Stimulated activated naive CD8-positive, alpha-beta T cell treated with anti-CD3 and anti-CD28 coated beads, Interleukin-15, Interleukin-2, amounts not matched to agents 100 ng/mL and 50 ng/mL, for 24 hours (primary cell): ENCODE results near the gene CWC15.
"Not testable (repeated sequence)": the region's sequence is repeated elsewhere in the genome, so short reads cannot be mapped to it uniquely, and the experiment has no call there.

Source experiments
- H3K27ac Mint-ChIP-seq: one replicate; pipeline ENCODE4 v1.8.0; 2021; ENCODE audit warnings: mild to moderate bottlenecking, mixed read lengths
- H3K27me3 Mint-ChIP-seq: one replicate; pipeline ENCODE4 v1.8.0; 2021; ENCODE audit warnings: mixed read lengths
- H3K36me3 Mint-ChIP-seq: one replicate; pipeline ENCODE4 v1.8.0; 2021; ENCODE audit warnings: low read depth, mixed read lengths
- H3K4me1 Mint-ChIP-seq: one replicate; pipeline ENCODE4 v1.8.0; 2021; ENCODE audit warnings: low read depth, mixed read lengths
- H3K4me3 Mint-ChIP-seq: one replicate; pipeline ENCODE4 v1.8.0; 2021; ENCODE audit warnings: mild to moderate bottlenecking, mixed read lengths
- H3K9me3 Mint-ChIP-seq: one replicate; pipeline ENCODE4 v1.8.0; 2021; ENCODE audit warnings: mixed read lengths

Gene CWC15

GRCh38 chr11:94973099-94973968 lies at the start of gene CWC15, which contains the start of gene KDM4D:
Gene CWC15 (minus strand): TSS chr11:94973556. CDS start chr11:94972185, 1,371 bp downstream.
Gene KDM4D (plus strand): TSS chr11:94973709. CDS start chr11:94997373, 23,664 bp downstream.
- H3K4me3 Mint-ChIP-seq: peak within 1 kb of the TSS; percentile 100
- H3K4me1 Mint-ChIP-seq: peaks cover 39% of the 10 kb centered on the region
- peaks cover 37% of the 10 kb centered on the region for H3K36me3 Mint-ChIP-seq
- peak within 1 kb of the TSS; percentile 96 for H3K27ac Mint-ChIP-seq
- H3K27me3 Mint-ChIP-seq: no peaks in the 10 kb centered on the region
- no peaks in the 10 kb centered on the region for H3K9me3 Mint-ChIP-seq

- not testable (repeated sequence) for H3K4me3 Mint-ChIP-seq, H3K27ac Mint-ChIP-seq, H3K9me3 Mint-ChIP-seq, H3K36me3 Mint-ChIP-seq, H3K4me1 Mint-ChIP-seq, H3K27me3 Mint-ChIP-seq
These were observed 48.1 kb upstream of the CWC15 start for GRCh38 chr11:95021468-95021867.

DNA sequence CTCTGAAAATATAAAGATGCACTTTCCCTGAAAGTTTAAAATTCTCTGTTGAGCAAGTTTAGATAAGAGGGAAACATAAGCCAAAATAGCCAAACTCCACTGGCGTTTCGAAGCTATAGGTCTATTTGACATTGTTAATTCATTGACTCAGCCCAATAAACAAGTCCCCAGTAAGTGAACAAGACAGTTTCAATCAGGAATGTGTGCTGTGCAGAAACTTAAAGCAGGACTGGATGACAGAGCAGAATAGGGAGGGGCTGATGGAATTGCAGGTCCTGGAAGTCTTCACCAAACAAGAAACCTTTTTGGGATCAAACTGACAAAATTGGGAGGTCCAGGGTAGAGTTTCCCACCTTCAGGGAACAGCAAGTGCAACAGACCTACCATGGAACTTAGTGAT lies 42.8 kb upstream of the CWC15 start:
- Mint-ChIP-seq H3K9me3 (no peaks in the 10 kb centered on the region), H3K4me3 (no peak overlapping the region), H3K27ac (no peak overlapping the region), H3K27me3 (peaks cover 6% of the 10 kb centered on the region), H3K36me3 (no peaks in the 10 kb centered on the region), H3K4me1 (no peaks in the 10 kb centered on the region)

GRCh38 chr11:95014184-95014821 lies 40.9 kb upstream of the CWC15 start:
- Mint-ChIP-seq H3K27ac (no peak overlapping the region), H3K9me3 (no peaks in the 10 kb centered on the region), H3K36me3 (no peaks in the 10 kb centered on the region), H3K4me1 (no peaks in the 10 kb centered on the region), H3K4me3 (no peak overlapping the region), H3K27me3 (peaks cover 14% of the 10 kb centered on the region)

- Mint-ChIP-seq H3K27ac (no peak overlapping the region), H3K4me3 (no peak overlapping the region), H3K27me3 (peaks cover 24% of the 10 kb centered on the region), H3K4me1 (no peaks in the 10 kb centered on the region), H3K9me3 (no peaks in the 10 kb centered on the region), H3K36me3 (no peaks in the 10 kb centered on the region)
These were observed 38.0 kb upstream of the CWC15 start for GRCh38 chr11:95011376-95011775.

GRCh38 chr11:95005642-95006041 lies 32.3 kb upstream of the CWC15 start:
- Mint-ChIP-seq H3K27ac (no peak overlapping the region), H3K27me3 (peaks cover 28% of the 10 kb centered on the region), H3K36me3 (no peaks in the 10 kb centered on the region), H3K9me3 (no peaks in the 10 kb centered on the region), H3K4me1 (no peaks in the 10 kb centered on the region), H3K4me3 (no peak overlapping the region)

GRCh38 chr11:95003716-95004115 lies 30.4 kb upstream of the CWC15 start:
- H3K27ac Mint-ChIP-seq: no peak overlapping the region
- H3K27me3 Mint-ChIP-seq: peaks cover 20% of the 10 kb centered on the region
- H3K9me3 Mint-ChIP-seq: no peaks in the 10 kb centered on the region
- H3K4me1 Mint-ChIP-seq: no peaks in the 10 kb centered on the region
- H3K4me3 Mint-ChIP-seq: no peak overlapping the region
- no peaks in the 10 kb centered on the region for H3K36me3 Mint-ChIP-seq

- no peak overlapping the region for H3K27ac Mint-ChIP-seq
- H3K4me1 Mint-ChIP-seq: no peaks in the 10 kb centered on the region
- no peaks in the 10 kb centered on the region for H3K36me3 Mint-ChIP-seq
- no peak overlapping the region for H3K4me3 Mint-ChIP-seq
- H3K27me3 Mint-ChIP-seq: no peaks in the 10 kb centered on the region
- no peaks in the 10 kb centered on the region for H3K9me3 Mint-ChIP-seq
These were observed 24.9 kb upstream of the CWC15 start for GRCh38 chr11:94998285-94998684.

DNA sequence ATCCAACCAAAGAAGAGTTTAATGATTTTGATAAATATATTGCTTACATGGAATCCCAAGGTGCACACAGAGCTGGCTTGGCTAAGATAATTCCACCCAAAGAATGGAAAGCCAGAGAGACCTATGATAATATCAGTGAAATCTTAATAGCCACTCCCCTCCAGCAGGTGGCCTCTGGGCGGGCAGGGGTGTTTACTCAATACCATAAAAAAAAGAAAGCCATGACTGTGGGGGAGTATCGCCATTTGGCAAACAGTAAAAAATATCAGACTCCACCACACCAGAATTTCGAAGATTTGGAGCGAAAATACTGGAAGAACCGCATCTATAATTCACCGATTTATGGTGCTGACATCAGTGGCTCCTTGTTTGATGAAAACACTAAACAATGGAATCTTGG lies 24.1 kb upstream of the CWC15 start:
- H3K36me3 Mint-ChIP-seq: no peaks in the 10 kb centered on the region
- H3K9me3 Mint-ChIP-seq: no peaks in the 10 kb centered on the region
- H3K27me3 Mint-ChIP-seq: no peaks in the 10 kb centered on the region
- H3K4me3 Mint-ChIP-seq: no peak overlapping the region
- H3K4me1 Mint-ChIP-seq: no peaks in the 10 kb centered on the region
- H3K27ac Mint-ChIP-seq: no peak overlapping the region

DNA sequence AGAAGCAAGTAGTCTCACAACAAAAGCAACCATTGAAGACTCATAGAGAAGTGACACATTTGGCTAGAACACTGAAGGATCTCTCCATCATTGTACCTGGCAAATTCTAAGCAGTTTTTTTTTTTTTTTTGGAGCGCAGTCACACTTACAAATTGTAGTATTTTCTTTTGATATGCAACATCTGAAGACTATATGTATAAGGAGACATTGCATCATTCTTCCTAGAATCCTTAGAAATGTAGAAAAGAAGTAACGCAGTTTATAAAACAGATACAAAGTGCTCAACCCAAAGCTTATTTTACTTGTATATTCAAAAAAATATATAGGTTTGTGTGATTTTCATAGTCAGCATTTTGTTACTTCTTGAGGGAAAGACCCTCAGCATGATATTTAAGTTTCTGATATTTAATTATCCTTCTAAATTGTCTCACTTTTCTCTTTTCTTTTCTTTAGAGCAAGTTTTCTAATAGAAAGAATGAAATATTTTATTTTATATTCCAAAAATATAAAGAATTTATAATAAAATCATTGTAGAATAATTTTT lies 20.1 kb upstream of the CWC15 start:
- Mint-ChIP-seq H3K4me1 (no peaks in the 10 kb centered on the region), H3K36me3 (no peaks in the 10 kb centered on the region), H3K27me3 (peaks cover 7% of the 10 kb centered on the region), H3K9me3 (no peaks in the 10 kb centered on the region), H3K27ac (no peak overlapping the region), H3K4me3 (no peak overlapping the region)

DNA sequence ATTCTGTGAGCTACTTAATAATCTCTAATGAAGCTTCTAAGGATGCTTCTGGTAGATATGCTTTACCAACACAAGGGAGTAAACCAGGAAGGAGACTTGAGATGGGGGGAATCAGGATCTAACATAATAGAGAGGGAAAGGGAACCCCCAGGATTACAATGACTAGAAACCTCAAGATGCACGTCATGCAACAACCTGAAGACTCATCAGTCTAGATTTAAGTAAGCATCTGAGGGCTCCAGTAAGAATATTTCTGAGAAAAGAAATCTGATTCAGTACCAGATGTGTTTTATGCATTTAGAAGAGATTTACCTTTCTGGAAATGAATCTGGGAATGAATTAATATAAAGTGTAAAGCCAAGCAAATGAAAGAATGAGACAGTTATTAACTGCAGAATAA lies 15.4 kb upstream of the CWC15 start:
- Mint-ChIP-seq H3K4me3 (no peak overlapping the region), H3K9me3 (no peaks in the 10 kb centered on the region), H3K27me3 (peaks cover 20% of the 10 kb centered on the region), H3K4me1 (no peaks in the 10 kb centered on the region), H3K36me3 (no peaks in the 10 kb centered on the region), H3K27ac (no peak overlapping the region)

DNA sequence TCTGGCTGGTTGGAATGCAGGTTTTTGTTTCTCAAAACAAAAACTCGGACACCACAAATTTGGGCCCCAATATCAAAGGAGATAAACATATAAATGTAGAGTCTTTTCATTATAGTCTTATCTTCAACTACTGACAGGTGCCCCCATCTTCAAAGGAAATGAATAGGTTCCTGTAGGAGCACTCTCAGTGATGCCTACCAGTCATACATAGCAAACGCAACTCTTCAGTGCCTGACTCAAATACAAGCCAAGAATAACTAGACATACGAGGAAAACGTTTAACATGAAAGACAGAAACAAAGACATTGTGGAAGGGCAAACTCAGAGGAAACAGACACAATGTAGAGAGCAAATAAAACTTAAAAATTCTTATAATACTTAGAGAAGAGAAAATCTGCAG lies 14.0 kb upstream of the CWC15 start:
- H3K36me3 Mint-ChIP-seq: no peaks in the 10 kb centered on the region
- H3K4me3 Mint-ChIP-seq: no peak overlapping the region
- H3K9me3 Mint-ChIP-seq: no peaks in the 10 kb centered on the region
- H3K27me3 Mint-ChIP-seq: peaks cover 20% of the 10 kb centered on the region
- H3K27ac Mint-ChIP-seq: no peak overlapping the region
- H3K4me1 Mint-ChIP-seq: no peaks in the 10 kb centered on the region

DNA sequence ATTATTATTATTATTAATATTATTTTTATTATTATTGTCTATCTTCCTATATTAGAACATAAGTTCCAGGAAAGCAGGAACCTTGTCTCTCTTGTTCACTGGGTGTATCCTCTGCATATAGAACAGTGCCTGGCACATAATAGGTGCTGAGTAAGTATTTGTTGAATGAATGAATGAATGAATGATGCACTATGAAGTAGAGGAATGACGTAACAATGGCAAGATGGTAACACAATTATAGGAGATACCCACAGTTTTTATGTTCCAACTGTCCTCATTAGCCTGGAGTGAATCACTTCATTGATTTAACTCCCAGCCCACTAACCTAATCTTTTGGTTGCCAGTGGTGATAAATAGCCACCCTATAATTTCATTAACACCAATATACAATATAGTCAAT lies 2.2 kb upstream of the CWC15 start:
- Mint-ChIP-seq H3K4me3 (no peak overlapping the region), H3K36me3 (peaks cover 14% of the 10 kb centered on the region), H3K27me3 (no peaks in the 10 kb centered on the region), H3K4me1 (peaks cover 38% of the 10 kb centered on the region), H3K27ac (no peak overlapping the region), H3K9me3 (no peaks in the 10 kb centered on the region)

DNA sequence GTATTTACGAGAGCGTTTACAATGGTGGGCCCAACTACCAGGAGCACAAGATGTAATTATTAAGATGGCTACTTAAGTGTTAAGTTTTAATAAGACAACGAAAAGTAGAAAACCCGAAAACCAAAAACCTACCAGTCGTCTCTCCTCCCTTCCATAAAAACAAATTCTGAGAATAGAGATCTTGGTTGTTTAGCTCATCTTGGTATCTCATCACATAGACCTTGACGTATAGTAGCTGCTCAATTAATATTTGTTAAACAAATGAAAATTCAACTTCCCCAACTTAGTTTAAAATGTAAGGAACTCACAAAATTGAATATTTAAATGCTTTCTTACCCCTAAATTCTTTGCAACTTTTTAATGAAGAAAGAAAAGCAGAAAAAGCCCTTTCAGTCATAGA lies 822 bp upstream of the CWC15 start:
- peaks cover 39% of the 10 kb centered on the region for H3K4me1 Mint-ChIP-seq
- H3K27me3 Mint-ChIP-seq: no peaks in the 10 kb centered on the region
- H3K4me3 Mint-ChIP-seq: peak overlapping the region; percentile 100
- H3K27ac Mint-ChIP-seq: no peak overlapping the region
- H3K36me3 Mint-ChIP-seq: peaks cover 29% of the 10 kb centered on the region
- no peaks in the 10 kb centered on the region for H3K9me3 Mint-ChIP-seq

- H3K4me1 Mint-ChIP-seq: peaks cover 39% of the 10 kb centered on the region
- no peaks in the 10 kb centered on the region for H3K9me3 Mint-ChIP-seq
- no peaks in the 10 kb centered on the region for H3K27me3 Mint-ChIP-seq
- peak overlapping the region; percentile 55 for H3K27ac Mint-ChIP-seq
- peak overlapping the region; percentile 100 for H3K4me3 Mint-ChIP-seq
- H3K36me3 Mint-ChIP-seq: peaks cover 41% of the 10 kb centered on the region
These were observed 657 bp downstream of the CWC15 start for GRCh38 chr11:94972700-94973098.
